CD4-positive, CD25-positive, alpha-beta regulatory T cell (primary cell): Measurements from ENCODE around the gene KRT34. TPM values are rescaled to one million over a fixed set of nuclear protein-coding genes. Genes with fewer than 3 reads are reported as not detected.
A peak's percentile ranks its signal among the peaks of the same experiment; 100 is the strongest.

Source experiments
- ATAC-seq, 2 donors: fragments of 150-1000 bp; cut with Tn5 transposase; one replicate each; pipeline ENCODE4 v1.10.0; 2021; ENCODE audit warnings: low read depth in 2 of 2, moderate number of reproducible peaks in 2 of 2, moderate library complexity in 1 of 2
- DNase-seq, 3 donors: peaks; one replicate each; pipeline versions ENCODE4 v3.0.0 to v3.0.0-alpha.2; 2012 to 2022; ENCODE audit warnings: mixed read lengths in 1 of 3
- H3K27ac ChIP-seq: one replicate; pipeline ENCODE4 v1.7.0; 2013; ENCODE audit warnings: mild to moderate bottlenecking, low read length; ENCODE audit not compliant: insufficient read depth, poor library complexity, severe bottlenecking
- H3K27me3 ChIP-seq: one replicate; pipeline ENCODE4 v1.7.0; 2013; ENCODE audit warnings: low read length; ENCODE audit not compliant: control insufficient read depth, insufficient read depth
- H3K36me3 ChIP-seq: one replicate; pipeline ENCODE4 v1.7.0; 2013; ENCODE audit warnings: mild to moderate bottlenecking, low read length, moderate library complexity; ENCODE audit not compliant: control insufficient read depth, insufficient read depth
- H3K4me1 ChIP-seq: 2 replicates; pipeline ENCODE4 v1.7.0; 2013; ENCODE audit warnings: mild to moderate bottlenecking, low read length; ENCODE audit not compliant: insufficient read depth, control insufficient read depth, poor library complexity, severe bottlenecking
- H3K4me3 ChIP-seq: one replicate; pipeline ENCODE4 v1.7.0; 2013; ENCODE audit warnings: low read depth, mild to moderate bottlenecking, low read length, moderate library complexity
- H3K9me3 ChIP-seq, 2 experiments: 1 replicate in 1 of 2; 2 replicates in 1 of 2; pipeline ENCODE4 v1.7.0; 2013; ENCODE audit warnings: low read length in 2 of 2, mild to moderate bottlenecking in 1 of 2, moderate library complexity in 1 of 2; ENCODE audit not compliant: control insufficient read depth in 2 of 2
- H3K27ac Mint-ChIP-seq, 3 donors: one replicate each; pipeline ENCODE4 v1.8.0; 2020 to 2022; ENCODE audit warnings: mild to moderate bottlenecking in 3 of 3, mixed read lengths in 3 of 3, moderate library complexity in 2 of 3
- H3K27me3 Mint-ChIP-seq: one replicate; pipeline ENCODE4 v1.8.0; 2022; ENCODE audit warnings: mild to moderate bottlenecking, mixed read lengths
- H3K36me3 Mint-ChIP-seq: one replicate; pipeline ENCODE4 v1.8.0; 2020; ENCODE audit warnings: mixed read lengths
- H3K4me1 Mint-ChIP-seq, 4 donors: one replicate each; pipeline ENCODE4 v1.8.0; 2020 to 2022; ENCODE audit warnings: mixed read lengths in 4 of 4, mild to moderate bottlenecking in 1 of 4
- H3K4me3 Mint-ChIP-seq, 4 donors: one replicate each; pipeline ENCODE4 v1.8.0; 2020 to 2022; ENCODE audit warnings: mild to moderate bottlenecking in 4 of 4, mixed read lengths in 4 of 4, moderate library complexity in 3 of 4
- H3K9me3 Mint-ChIP-seq, 7 donors: one replicate each; pipeline ENCODE4 v1.8.0; 2020 to 2022; ENCODE audit warnings: mixed read lengths in 7 of 7, mild to moderate bottlenecking in 3 of 7, moderate library complexity in 2 of 7
- polyA plus RNA-seq, 4 donors: library from polyadenylated mRNA; unstranded; fragments of 300-500 nt; fragmentation: Illumina TruSeq; gene quantifications; one replicate each; pipeline ENCODE4 v1.2.3, GENCODE V29; 2021
- total RNA-seq: library from RNA; stranded (reverse); gene quantifications from one replicate; pipeline ENCODE4 v1.2.3, GENCODE V29; 2022

KRT34 gene
- total and polyA plus RNA-seq, 5 donors from 2014 or later: not detected

DNA sequence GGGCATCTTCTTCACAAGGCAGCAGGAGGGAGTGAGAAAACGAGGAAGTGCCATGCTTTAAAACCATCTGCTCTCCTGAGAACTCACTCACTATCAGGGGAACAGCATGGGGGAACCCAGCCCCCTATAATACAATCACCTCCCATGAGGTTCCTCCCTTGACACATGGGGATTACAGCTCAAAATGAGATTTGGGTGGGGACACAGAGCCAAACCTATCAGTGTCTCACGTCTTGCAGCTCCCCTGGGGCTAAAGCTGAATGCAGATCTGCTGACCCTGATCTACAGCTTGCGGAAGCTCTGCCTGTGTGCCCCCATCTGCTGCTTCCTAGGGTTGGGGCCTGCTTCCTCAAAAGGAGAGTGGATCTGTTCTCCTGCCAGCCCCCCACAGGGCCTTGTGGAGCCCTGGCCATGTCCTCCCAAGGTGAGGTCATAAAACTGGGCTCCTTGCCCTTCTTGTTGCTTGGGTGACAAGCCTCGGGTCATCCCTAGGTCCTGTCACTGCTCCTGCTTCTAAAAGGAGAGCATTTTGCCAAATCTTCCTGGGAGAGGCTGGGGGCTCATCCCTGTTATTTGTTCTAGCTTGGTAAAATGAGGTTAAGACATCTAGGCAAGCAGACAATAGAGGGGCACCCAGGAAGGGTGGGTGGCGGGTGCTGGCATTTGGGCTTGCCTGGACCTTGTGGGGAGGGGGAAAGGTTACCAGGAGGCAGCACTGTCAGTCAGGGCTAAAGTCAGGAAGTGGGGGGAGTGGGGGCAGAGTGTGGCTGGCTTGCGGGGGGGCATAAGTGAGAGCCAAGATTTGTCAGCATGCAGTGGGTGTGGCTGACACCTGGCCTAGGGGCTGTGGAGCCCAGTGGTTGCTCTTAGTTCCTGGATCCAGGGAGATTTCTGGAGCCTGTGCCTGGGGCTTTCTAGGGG, 47.5 kb downstream of the KRT34 start:
- DNase-seq (no peak), ATAC-seq (no peak)
- H3K27me3 Mint-ChIP-seq: no peaks in the 10 kb centered on the region
- H3K36me3 ChIP-seq: no peaks in the 10 kb centered on the region
- no peaks in the 10 kb centered on the region for H3K9me3 ChIP-seq
- peak overlapping the region; percentile 28 to 93 (median 75) for H3K27ac Mint-ChIP-seq
- no peaks in the 10 kb centered on the region for H3K9me3 Mint-ChIP-seq
- H3K4me3 Mint-ChIP-seq: peak overlapping the region in 1 of 4 donors; percentile 27
- no peak overlapping the region for H3K27ac ChIP-seq
- no peak overlapping the region for H3K4me3 ChIP-seq
- H3K4me1 ChIP-seq: peaks cover 27% of the 10 kb centered on the region
- no peaks in the 10 kb centered on the region for H3K36me3 Mint-ChIP-seq
- H3K27me3 ChIP-seq: no peaks in the 10 kb centered on the region
- peaks cover 14 to 44% (median 21%) of the 10 kb centered on the region in 4 donors for H3K4me1 Mint-ChIP-seq

DNA sequence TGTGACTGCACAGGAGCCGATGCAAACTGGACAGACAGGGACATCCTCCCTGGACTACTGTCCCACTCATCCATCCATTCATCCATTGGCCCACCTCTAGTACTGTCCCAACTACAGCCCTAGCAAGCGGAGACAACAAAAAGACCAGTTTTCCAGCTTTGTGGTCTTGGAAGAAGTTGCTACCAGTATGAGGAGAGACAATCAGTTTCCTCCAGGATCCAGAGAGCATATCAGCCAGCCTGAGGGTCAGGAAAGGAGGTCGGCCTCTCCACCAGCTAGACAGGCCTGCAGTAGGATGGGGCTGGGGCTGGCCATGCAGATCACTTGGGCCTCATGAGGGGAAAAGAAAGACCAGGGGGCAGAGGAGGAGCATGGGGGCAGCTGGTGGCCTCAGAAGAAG, 48.3 kb downstream of the KRT34 start:
- no peaks in the 10 kb centered on the region for H3K27me3 Mint-ChIP-seq
- no peak overlapping the region for H3K4me3 ChIP-seq
- DNase-seq (no peak), ATAC-seq (no peak)
- H3K4me3 Mint-ChIP-seq: peak overlapping the region in 1 of 4 donors; percentile 15
- H3K36me3 ChIP-seq: no peaks in the 10 kb centered on the region
- no peaks in the 10 kb centered on the region for H3K36me3 Mint-ChIP-seq
- H3K9me3 ChIP-seq: no peaks in the 10 kb centered on the region
- peaks cover 20% of the 10 kb centered on the region for H3K4me1 ChIP-seq
- H3K9me3 Mint-ChIP-seq: no peaks in the 10 kb centered on the region
- H3K27me3 ChIP-seq: no peaks in the 10 kb centered on the region
- H3K27ac ChIP-seq: no peak overlapping the region
- H3K27ac Mint-ChIP-seq: peak overlapping the region in 2 of 3 donors; percentile 28 to 75
- peaks cover 6 to 38% (median 12%) of the 10 kb centered on the region in 4 donors for H3K4me1 Mint-ChIP-seq

- H3K4me1 Mint-ChIP-seq: peaks cover 0 to 34% (median 6%) of the 10 kb centered on the region in 4 donors
- no peaks in the 10 kb centered on the region for H3K36me3 Mint-ChIP-seq
- H3K27me3 Mint-ChIP-seq: no peaks in the 10 kb centered on the region
- Histone ChIP-seq H3K4me3 (no peak overlapping the region), H3K4me1 (peaks cover 14% of the 10 kb centered on the region), H3K9me3 (no peaks in the 10 kb centered on the region), H3K27me3 (no peaks in the 10 kb centered on the region), H3K27ac (no peak overlapping the region), H3K36me3 (no peaks in the 10 kb centered on the region)
- H3K9me3 Mint-ChIP-seq: no peaks in the 10 kb centered on the region
- DNase-seq: no peak
- no peak overlapping the region for H3K4me3 Mint-ChIP-seq
- H3K27ac Mint-ChIP-seq: peak overlapping the region in 1 of 3 donors; percentile 75
- no peak for ATAC-seq
These were observed 49.0 kb downstream of the KRT34 start for GRCh38 chr17:41333098-41333497.

DNA sequence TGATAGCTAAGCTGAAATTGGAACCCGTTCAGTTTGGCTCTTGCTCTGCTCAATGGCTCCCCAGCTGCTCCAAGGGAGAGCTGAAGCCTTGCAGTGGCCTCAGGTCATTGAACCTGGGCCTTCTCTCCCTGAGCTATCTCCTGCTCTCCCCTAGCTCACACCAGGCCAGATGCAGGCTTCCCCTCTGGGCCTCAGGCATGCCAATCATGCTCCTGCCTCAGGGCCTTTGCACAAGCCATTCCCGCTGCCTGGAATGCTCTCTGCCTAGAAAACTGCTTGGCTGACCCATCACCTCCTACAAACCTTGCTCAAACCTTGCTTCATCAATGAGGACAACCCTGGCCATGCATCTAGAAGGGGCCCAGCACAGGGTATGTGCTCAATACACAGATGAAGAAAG, 49.9 kb downstream of the KRT34 start:
- Histone ChIP-seq H3K4me3 (no peak overlapping the region), H3K9me3 (no peaks in the 10 kb centered on the region), H3K4me1 (peaks cover 11% of the 10 kb centered on the region), H3K27me3 (no peaks in the 10 kb centered on the region), H3K27ac (no peak overlapping the region), H3K36me3 (no peaks in the 10 kb centered on the region)
- Mint-ChIP-seq H3K4me1 (peaks cover 0 to 31% (median 5%) of the 10 kb centered on the region in 4 donors), H3K36me3 (no peaks in the 10 kb centered on the region), H3K9me3 (no peaks in the 10 kb centered on the region), H3K4me3 (no peak overlapping the region), H3K27ac (no peak overlapping the region), H3K27me3 (no peaks in the 10 kb centered on the region)
- DNase-seq (no peak), ATAC-seq (no peak)

DNA sequence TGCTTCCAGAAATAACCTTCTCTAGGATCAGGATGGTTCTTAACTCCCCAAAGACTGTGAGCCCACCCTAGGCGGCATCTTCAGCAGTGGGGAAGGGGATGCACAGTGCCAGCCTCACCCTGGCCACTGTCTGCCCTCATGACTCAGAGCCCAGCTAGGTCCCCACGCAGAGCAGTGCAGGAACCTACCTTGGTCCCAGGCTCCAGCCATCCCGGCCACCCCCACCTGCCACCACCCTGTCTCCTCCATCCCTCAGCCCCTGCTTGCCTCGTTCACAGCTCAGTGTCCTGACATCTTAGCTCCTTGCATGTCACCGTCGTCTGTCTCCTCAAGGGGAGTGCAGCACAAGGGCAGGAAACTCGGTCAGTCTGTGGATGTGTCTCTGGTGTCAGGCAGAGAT, 50.5 kb downstream of the KRT34 start:
- no peaks in the 10 kb centered on the region for H3K27me3 Mint-ChIP-seq
- Histone ChIP-seq H3K4me3 (no peak overlapping the region), H3K27ac (no peak overlapping the region), H3K9me3 (no peaks in the 10 kb centered on the region), H3K4me1 (peaks cover 15% of the 10 kb centered on the region), H3K27me3 (no peaks in the 10 kb centered on the region), H3K36me3 (no peaks in the 10 kb centered on the region)
- no peak overlapping the region for H3K4me3 Mint-ChIP-seq
- no peaks in the 10 kb centered on the region for H3K9me3 Mint-ChIP-seq
- no peaks in the 10 kb centered on the region for H3K36me3 Mint-ChIP-seq
- H3K4me1 Mint-ChIP-seq: peaks cover 0 to 31% (median 5%) of the 10 kb centered on the region in 4 donors
- DNase-seq (no peak), ATAC-seq (no peak)
- H3K27ac Mint-ChIP-seq: no peak overlapping the region

- ATAC-seq (no peak), DNase-seq (peak in 1 of 3 donors; percentile 39)
- Mint-ChIP-seq H3K27ac (no peak overlapping the region), H3K4me3 (no peak overlapping the region), H3K27me3 (no peaks in the 10 kb centered on the region), H3K9me3 (no peaks in the 10 kb centered on the region), H3K4me1 (peaks cover 0 to 17% (median 5%) of the 10 kb centered on the region in 4 donors), H3K36me3 (no peaks in the 10 kb centered on the region)
- Histone ChIP-seq H3K9me3 (no peaks in the 10 kb centered on the region), H3K27ac (no peak overlapping the region), H3K4me1 (peaks cover 5% of the 10 kb centered on the region), H3K27me3 (no peaks in the 10 kb centered on the region), H3K4me3 (no peak overlapping the region), H3K36me3 (no peaks in the 10 kb centered on the region)
These were observed 52.7 kb downstream of the KRT34 start for GRCh38 chr17:41329279-41329948.

GRCh38 chr17:41328207-41328606, 53.9 kb downstream of the KRT34 start:
- Mint-ChIP-seq H3K27me3 (no peaks in the 10 kb centered on the region), H3K4me1 (peaks cover 0 to 17% (median 3%) of the 10 kb centered on the region in 4 donors), H3K27ac (no peak overlapping the region), H3K36me3 (no peaks in the 10 kb centered on the region), H3K9me3 (no peaks in the 10 kb centered on the region), H3K4me3 (no peak overlapping the region)
- Histone ChIP-seq H3K27me3 (no peaks in the 10 kb centered on the region), H3K4me1 (peaks cover 5% of the 10 kb centered on the region), H3K9me3 (no peaks in the 10 kb centered on the region), H3K36me3 (no peaks in the 10 kb centered on the region), H3K27ac (no peak overlapping the region), H3K4me3 (no peak overlapping the region)
- ATAC-seq (no peak), DNase-seq (no peak)
